Loucy (cell line): ENCODE measurements around the gene FAAH.

ENCODE experiments used
- H2AFZ ChIP-seq: fragments of 200-600 bp; sonication (generic); 2 replicates; pipeline ENCODE4 v1.6.0; 2016; ENCODE audit warnings: antibody characterized with exemption, mild to moderate bottlenecking, low read length, moderate library complexity
- H3F3A ChIP-seq: fragments of 200-600 bp; 2 replicates; pipeline ENCODE4 v1.6.0; 2016; ENCODE audit warnings: antibody characterized with exemption, low read depth, mild to moderate bottlenecking
- H3K27me3 ChIP-seq: fragments of 200-600 bp; sonication (generic); 2 replicates; pipeline ENCODE4 v1.6.1; 2014; ENCODE audit warnings: low read length, mild to moderate bottlenecking; ENCODE audit not compliant: insufficient read depth, poor library complexity, severe bottlenecking
- H3K36me3 ChIP-seq: fragments of 200-600 bp; sonication (generic); 2 replicates; pipeline ENCODE4 v1.6.1; 2016; ENCODE audit warnings: low read length; ENCODE audit not compliant: insufficient read depth
- H3K4me1 ChIP-seq: fragments of 200-600 bp; sonication (generic); 2 replicates; pipeline ENCODE4 v1.5.1; 2014; ENCODE audit warnings: low read length, mild to moderate bottlenecking; ENCODE audit not compliant: insufficient read depth, poor library complexity, severe bottlenecking
- H3K4me2 ChIP-seq: fragments of 200-600 bp; sonication (generic); 2 replicates; pipeline ENCODE4 v1.6.0; 2014; ENCODE audit warnings: antibody characterized with exemption, low read length, low read depth, mild to moderate bottlenecking; ENCODE audit not compliant: poor library complexity, severe bottlenecking
- H3K4me3 ChIP-seq: fragments of 200-600 bp; sonication (generic); 2 replicates; pipeline ENCODE4 v1.5.1; 2014; ENCODE audit warnings: low read length, mild to moderate bottlenecking, mixed read lengths; ENCODE audit not compliant: poor library complexity, severe bottlenecking
- H3K79me2 ChIP-seq: fragments of 200-600 bp; sonication (generic); 2 replicates; pipeline ENCODE4 v1.6.1; 2014; ENCODE audit warnings: low read length; ENCODE audit not compliant: insufficient read depth
- H3K9ac ChIP-seq: fragments of 200-600 bp; sonication (generic); 2 replicates; pipeline ENCODE4 v1.6.0; 2014; ENCODE audit warnings: mild to moderate bottlenecking, low read depth, low read length, moderate library complexity; ENCODE audit not compliant: poor library complexity, severe bottlenecking
- H3K9me2 ChIP-seq: fragments of 200-600 bp; sonication (generic); replicated peaks from 2 replicates; pipeline ENCODE4 v1.6.1; 2016; ENCODE audit warnings: low read depth, low read length, mixed read lengths
- H3K9me3 ChIP-seq: fragments of 200-600 bp; sonication (generic); 2 replicates; pipeline ENCODE4 v1.6.1; 2014; ENCODE audit warnings: mild to moderate bottlenecking, antibody characterized with exemption, low read length, low read depth; ENCODE audit not compliant: insufficient read depth
- H4K20me1 ChIP-seq: fragments of 200-600 bp; sonication (generic); 2 replicates; pipeline ENCODE4 v1.6.0; 2014; ENCODE audit warnings: antibody characterized with exemption, low read length, mild to moderate bottlenecking; ENCODE audit not compliant: insufficient read depth, poor library complexity, severe bottlenecking
- CTCF ChIP-seq: fragments of 200-600 bp; sonication (generic); conservative IDR thresholded peaks from 2 replicates; pipeline ENCODE4 v1.5.1; 2014; ENCODE audit warnings: mild to moderate bottlenecking, antibody characterized with exemption, low read length
- EZH2phosphoT487 ChIP-seq: fragments of 200-600 bp; IDR thresholded peaks from 2 replicates; pipeline ENCODE4 v1.6.1; 2018; ENCODE audit warnings: antibody characterized with exemption, mild to moderate bottlenecking, moderate library complexity, borderline replicate concordance

FAAH gene

GRCh38 chr1:46411010-46411405, 16.9 kb downstream of the FAAH start:
- H3K9me2 ChIP-seq: no peaks in the 10 kb centered on the region
- no peak overlapping the region for H3K4me2 ChIP-seq
- H3K4me3 ChIP-seq: no peak overlapping the region
- H3F3A ChIP-seq: no peaks in the 10 kb centered on the region
- no peaks in the 10 kb centered on the region for H3K79me2 ChIP-seq
- no peaks in the 10 kb centered on the region for H3K4me1 ChIP-seq
- H3K9ac ChIP-seq: no peak overlapping the region
- no peaks in the 10 kb centered on the region for H3K36me3 ChIP-seq
- H2AFZ ChIP-seq: no peak overlapping the region
- H3K9me3 ChIP-seq: no peaks in the 10 kb centered on the region
- H3K27me3 ChIP-seq: no peaks in the 10 kb centered on the region
- H4K20me1 ChIP-seq: no peaks in the 10 kb centered on the region
- TF ChIP-seq CTCF (0 out of 2 replicates have a peak, but pooled peaks have one; percentile 9), EZH2phosphoT487 (no peak)

- H3K4me1 ChIP-seq: no peaks in the 10 kb centered on the region
- no peaks in the 10 kb centered on the region for H4K20me1 ChIP-seq
- no peaks in the 10 kb centered on the region for H3K9me2 ChIP-seq
- H3K27me3 ChIP-seq: no peaks in the 10 kb centered on the region
- H3K9ac ChIP-seq: no peak overlapping the region
- H3F3A ChIP-seq: no peaks in the 10 kb centered on the region
- H3K9me3 ChIP-seq: no peaks in the 10 kb centered on the region
- no peaks in the 10 kb centered on the region for H3K79me2 ChIP-seq
- no peak overlapping the region for H3K4me3 ChIP-seq
- H2AFZ ChIP-seq: no peak overlapping the region
- no peaks in the 10 kb centered on the region for H3K36me3 ChIP-seq
- TF ChIP-seq EZH2phosphoT487 (no peak), CTCF (peak; percentile 71)
- H3K4me2 ChIP-seq: no peak overlapping the region
Observed at GRCh38 chr1:46411601-46412341, 17.7 kb downstream of the FAAH start.

GRCh38 chr1:46412893-46413595, 18.9 kb downstream of the FAAH start:
- Histone ChIP-seq H3K79me2 (no peaks in the 10 kb centered on the region), H3K9ac (no peak overlapping the region), H3K36me3 (no peaks in the 10 kb centered on the region), H3K9me2 (no peaks in the 10 kb centered on the region), H2AFZ (no peak overlapping the region), H3F3A (no peaks in the 10 kb centered on the region), H3K27me3 (no peaks in the 10 kb centered on the region), H3K4me3 (no peak overlapping the region), H4K20me1 (no peaks in the 10 kb centered on the region), H3K9me3 (no peaks in the 10 kb centered on the region), H3K4me2 (no peak overlapping the region), H3K4me1 (no peaks in the 10 kb centered on the region)
- TF ChIP-seq CTCF: no peak
- TF ChIP-seq EZH2phosphoT487: no peak
